KMS-11 (cell line): ENCODE data around the gene GREM2.

Source experiments
- H2AFZ ChIP-seq: fragments of 200-600 bp; sonication (generic); 2 replicates; pipeline ENCODE4 v1.6.1; 2016; ENCODE audit warnings: antibody characterized with exemption, mixed run types, low read depth
- H3K27ac ChIP-seq: fragments of 200-600 bp; sonication (generic); 2 replicates; pipeline ENCODE4 v1.6.1; 2016; ENCODE audit warnings: mild to moderate bottlenecking, mixed run types
- H3K27me3 ChIP-seq: fragments of 200-600 bp; sonication (generic); 2 replicates; pipeline ENCODE4 v1.6.1; 2017; ENCODE audit warnings: mild to moderate bottlenecking, low read depth, mixed run types, moderate library complexity; ENCODE audit not compliant: insufficient read depth
- H3K36me3 ChIP-seq: fragments of 200-600 bp; sonication (generic); 2 replicates; pipeline ENCODE4 v1.6.1; 2017; ENCODE audit warnings: mild to moderate bottlenecking, mixed run types; ENCODE audit not compliant: insufficient read depth
- H3K4me1 ChIP-seq: fragments of 200-600 bp; sonication (generic); 2 replicates; pipeline ENCODE4 v1.6.1; 2016; ENCODE audit warnings: mild to moderate bottlenecking, low read depth, mixed run types; ENCODE audit not compliant: poor library complexity, severe bottlenecking
- H3K4me2 ChIP-seq: fragments of 200-600 bp; sonication (generic); 2 replicates; pipeline ENCODE4 v1.7.0; 2016; ENCODE audit warnings: mild to moderate bottlenecking, mixed run types
- H3K4me3 ChIP-seq: fragments of 200-600 bp; sonication (generic); IDR thresholded peaks from 2 replicates; pipeline ENCODE4 v1.6.1; 2017; ENCODE audit warnings: low read depth, low read length, mixed read lengths; ENCODE audit not compliant: insufficient read depth
- H3K79me2 ChIP-seq: fragments of 200-600 bp; sonication (generic); 2 replicates; pipeline ENCODE4 v1.6.1; 2016; ENCODE audit warnings: low read depth, mixed run types; ENCODE audit not compliant: insufficient read depth
- H3K9ac ChIP-seq: fragments of 200-600 bp; sonication (generic); 2 replicates; pipeline ENCODE4 v1.6.1; 2016; ENCODE audit warnings: mild to moderate bottlenecking, mixed run types
- H4K20me1 ChIP-seq: fragments of 200-600 bp; sonication (generic); 2 replicates; pipeline ENCODE4 v1.6.1; 2016; ENCODE audit warnings: mild to moderate bottlenecking, mixed run types; ENCODE audit not compliant: insufficient read depth
- CTCF ChIP-seq: fragments of 200-600 bp; sonication (generic); conservative IDR thresholded peaks from 2 replicates; pipeline ENCODE4 v1.6.1; 2017; ENCODE audit warnings: low read depth, mild to moderate bottlenecking, antibody characterized with exemption, low read length, moderate library complexity, mixed read lengths

The GREM2 gene

GRCh38 chr1:240613356-240614142 lies 1.6 kb upstream of the GREM2 start:
- Histone ChIP-seq H2AFZ (no peak overlapping the region), H3K27ac (no peak overlapping the region), H3K9ac (no peak overlapping the region), H3K4me1 (peaks cover 30% of the 10 kb centered on the region), H3K36me3 (no peaks in the 10 kb centered on the region), H3K4me3 (no peak overlapping the region), H4K20me1 (no peaks in the 10 kb centered on the region), H3K79me2 (no peaks in the 10 kb centered on the region), H3K4me2 (peak overlapping the region; percentile 92; the same call in 1 of the 2 replicates), H3K27me3 (no peaks in the 10 kb centered on the region)
- TF ChIP-seq CTCF, result no peak

- no peak overlapping the region for H3K9ac ChIP-seq
Observed at GRCh38 chr1:240612811-240613210, 856 bp upstream of the GREM2 start.

GRCh38 chr1:240611228-240611618 lies 732 bp downstream of the GREM2 start:
- H4K20me1 ChIP-seq, result no peaks in the 10 kb centered on the region
- H3K4me2 ChIP-seq, result peak overlapping the region; percentile 92
- peak overlapping the region; percentile 28; the same call in 1 of the 2 replicates for H3K9ac ChIP-seq
- peaks cover 35% of the 10 kb centered on the region for H3K4me1 ChIP-seq
- peak overlapping the region; percentile 64 for H2AFZ ChIP-seq
- no peaks in the 10 kb centered on the region for H3K27me3 ChIP-seq
- peak overlapping the region; percentile 88 for H3K4me3 ChIP-seq
- no peaks in the 10 kb centered on the region for H3K79me2 ChIP-seq
- peak overlapping the region; percentile 44; the same call in 1 of the 2 replicates for H3K27ac ChIP-seq
- TF ChIP-seq CTCF, result no peak
- no peaks in the 10 kb centered on the region for H3K36me3 ChIP-seq

More at GRCh38 chr1:240612811-240613210, 856 bp upstream of the GREM2 start:
- Histone ChIP-seq H3K4me3 (no peak overlapping the region), H3K79me2 (no peaks in the 10 kb centered on the region), H3K4me1 (peaks cover 35% of the 10 kb centered on the region), H3K4me2 (peak overlapping the region; percentile 92; the same call in 1 of the 2 replicates), H4K20me1 (no peaks in the 10 kb centered on the region), H3K36me3 (no peaks in the 10 kb centered on the region), H2AFZ (no peak overlapping the region), H3K27ac (no peak overlapping the region), H3K27me3 (no peaks in the 10 kb centered on the region)
- TF ChIP-seq CTCF, result no peak

- Histone ChIP-seq H3K4me3 (no peak overlapping the region), H3K27me3 (no peaks in the 10 kb centered on the region), H3K4me2 (peak overlapping the region; percentile 92; the same call in 1 of the 2 replicates), H4K20me1 (no peaks in the 10 kb centered on the region), H2AFZ (no peak overlapping the region), H3K4me1 (peaks cover 35% of the 10 kb centered on the region), H3K27ac (no peak overlapping the region), H3K36me3 (no peaks in the 10 kb centered on the region), H3K9ac (no peak overlapping the region), H3K79me2 (no peaks in the 10 kb centered on the region)
- no peak for TF ChIP-seq CTCF
Observed at GRCh38 chr1:240610636-240611035, 1.3 kb downstream of the GREM2 start.
